DOHH2 (cell line): Measurements from ENCODE around the gene NPPA.

Experiments
- H3F3A ChIP-seq: fragments of 200-600 bp; sonication (generic), shearing (Covaris generic); 2 replicates; pipeline ENCODE4 v1.6.0; 2016; ENCODE audit warnings: antibody characterized with exemption, mild to moderate bottlenecking; ENCODE audit not compliant: control insufficient read depth, insufficient read depth
- H3K27ac ChIP-seq: fragments of 200-600 bp; sonication (generic); 2 replicates; pipeline ENCODE4 v1.5.1; 2014; ENCODE audit warnings: low read depth, mild to moderate bottlenecking, low read length, moderate library complexity
- H3K27me3 ChIP-seq: fragments of 200-600 bp; sonication (generic); 2 replicates; pipeline ENCODE4 v1.6.1; 2014; ENCODE audit warnings: mild to moderate bottlenecking, low read length, mixed read lengths; ENCODE audit not compliant: control insufficient read depth
- H3K36me3 ChIP-seq: fragments of 200-600 bp; sonication (generic); 2 replicates; pipeline ENCODE4 v1.6.1; 2014; ENCODE audit warnings: mild to moderate bottlenecking, low read length, moderate library complexity, mixed read lengths; ENCODE audit not compliant: control insufficient read depth
- H3K4me1 ChIP-seq: fragments of 200-600 bp; sonication (generic); 2 replicates; pipeline ENCODE4 v1.6.1; 2014; ENCODE audit warnings: mild to moderate bottlenecking, low read length, mixed read lengths; ENCODE audit not compliant: control insufficient read depth
- H3K4me2 ChIP-seq: fragments of 200-600 bp; sonication (generic); 2 replicates; pipeline ENCODE4 v1.6.0; 2014; ENCODE audit warnings: mild to moderate bottlenecking, low read length, moderate library complexity
- H3K4me3 ChIP-seq: fragments of 200-600 bp; sonication (generic); 2 replicates; pipeline ENCODE4 v1.5.1; 2014; ENCODE audit warnings: mild to moderate bottlenecking, low read length, mixed read lengths
- H3K79me2 ChIP-seq: fragments of 200-600 bp; sonication (generic); 2 replicates; pipeline ENCODE4 v1.6.1; 2014; ENCODE audit warnings: mild to moderate bottlenecking, low read length, mixed read lengths; ENCODE audit not compliant: control insufficient read depth
- H3K9me2 ChIP-seq: fragments of 200-600 bp; sonication (generic); replicated peaks from 2 replicates; pipeline ENCODE4 v1.6.1; 2014; ENCODE audit warnings: mild to moderate bottlenecking, low read length, mixed read lengths; ENCODE audit not compliant: control insufficient read depth
- H3K9me3 ChIP-seq: fragments of 200-600 bp; sonication (generic); 2 replicates; pipeline ENCODE4 v1.6.1; 2014; ENCODE audit warnings: antibody characterized with exemption, low read length, mixed read lengths; ENCODE audit not compliant: control insufficient read depth, insufficient read depth
- H4K20me1 ChIP-seq: fragments of 200-600 bp; sonication (generic); 2 replicates; pipeline ENCODE4 v1.6.0; 2014; ENCODE audit warnings: low read depth, mild to moderate bottlenecking, antibody characterized with exemption, low read length, moderate library complexity; ENCODE audit not compliant: control insufficient read depth, insufficient read depth
- EZH2phosphoT487 ChIP-seq: fragments of 200-600 bp; sonication (generic); IDR thresholded peaks from 2 replicates; pipeline ENCODE4 v1.6.1; 2017; ENCODE audit warnings: borderline replicate concordance, mild to moderate bottlenecking, antibody characterized with exemption, low read length, moderate library complexity, mixed read lengths
- TF ChIP-seq, protein P1 (sequence below): fragments of 200-600 bp; sonication (generic); IDR thresholded peaks from one replicate; pipeline ENCODE4 v1.5.1; 2014; ENCODE audit warnings: antibody characterized with exemption, mild to moderate bottlenecking, low read depth, low read length; ENCODE audit not compliant: poor library complexity, severe bottlenecking

Gene NPPA

DNA sequence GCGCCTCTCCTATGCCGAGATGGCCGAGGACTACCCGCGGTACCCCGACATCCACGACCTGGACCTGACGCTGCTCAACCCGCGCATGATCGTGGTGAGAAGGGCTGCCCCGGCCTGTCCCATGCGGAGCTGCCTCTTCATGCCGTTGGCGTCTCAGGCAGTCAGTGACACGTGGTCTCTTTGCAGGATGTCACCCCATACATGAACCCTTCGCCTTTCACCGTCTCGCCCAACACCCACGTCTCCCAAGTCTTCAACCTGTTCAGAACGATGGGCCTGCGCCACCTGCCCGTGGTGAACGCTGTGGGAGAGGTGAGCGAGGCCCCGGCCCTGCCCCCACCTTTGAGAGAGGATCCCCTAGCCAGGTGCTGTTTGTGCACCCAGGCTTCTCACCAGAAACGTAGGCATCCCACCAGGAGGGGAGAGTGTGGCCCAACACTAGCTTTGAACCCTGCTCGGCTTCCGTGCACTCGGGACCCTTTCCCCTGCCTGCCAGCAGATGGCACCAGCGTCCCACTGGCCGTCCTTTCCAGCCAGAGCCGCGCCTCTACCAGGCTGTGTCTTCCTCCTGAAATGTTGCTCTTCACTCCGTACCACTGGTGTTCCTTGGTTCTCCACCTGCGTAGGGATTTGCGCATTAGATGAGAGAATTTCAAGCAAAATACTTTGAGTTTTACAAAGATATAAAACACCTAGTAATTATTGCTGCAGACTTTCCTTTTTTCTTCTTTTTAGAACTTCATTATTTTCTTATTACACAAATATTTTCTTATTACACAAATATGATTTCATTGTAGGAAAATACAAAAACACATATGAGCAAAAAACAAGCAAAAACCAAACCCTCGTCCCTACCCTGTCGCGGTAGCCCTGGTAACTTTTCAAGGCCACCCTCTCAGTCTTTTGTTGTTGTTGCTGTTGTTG, 9.0 kb downstream of the NPPA start:
- no peaks in the 10 kb centered on the region for H4K20me1 ChIP-seq
- TF ChIP-seq EZH2phosphoT487 = no peak
- TF ChIP-seq, protein P1, sequence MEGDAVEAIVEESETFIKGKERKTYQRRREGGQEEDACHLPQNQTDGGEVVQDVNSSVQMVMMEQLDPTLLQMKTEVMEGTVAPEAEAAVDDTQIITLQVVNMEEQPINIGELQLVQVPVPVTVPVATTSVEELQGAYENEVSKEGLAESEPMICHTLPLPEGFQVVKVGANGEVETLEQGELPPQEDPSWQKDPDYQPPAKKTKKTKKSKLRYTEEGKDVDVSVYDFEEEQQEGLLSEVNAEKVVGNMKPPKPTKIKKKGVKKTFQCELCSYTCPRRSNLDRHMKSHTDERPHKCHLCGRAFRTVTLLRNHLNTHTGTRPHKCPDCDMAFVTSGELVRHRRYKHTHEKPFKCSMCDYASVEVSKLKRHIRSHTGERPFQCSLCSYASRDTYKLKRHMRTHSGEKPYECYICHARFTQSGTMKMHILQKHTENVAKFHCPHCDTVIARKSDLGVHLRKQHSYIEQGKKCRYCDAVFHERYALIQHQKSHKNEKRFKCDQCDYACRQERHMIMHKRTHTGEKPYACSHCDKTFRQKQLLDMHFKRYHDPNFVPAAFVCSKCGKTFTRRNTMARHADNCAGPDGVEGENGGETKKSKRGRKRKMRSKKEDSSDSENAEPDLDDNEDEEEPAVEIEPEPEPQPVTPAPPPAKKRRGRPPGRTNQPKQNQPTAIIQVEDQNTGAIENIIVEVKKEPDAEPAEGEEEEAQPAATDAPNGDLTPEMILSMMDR = peak; percentile 97
- peaks cover 90% of the 10 kb centered on the region for H3K36me3 ChIP-seq
- H3K9me2 ChIP-seq = no peaks in the 10 kb centered on the region
- no peak overlapping the region for H3K4me2 ChIP-seq
- no peaks in the 10 kb centered on the region for H3K9me3 ChIP-seq
- H3K4me1 ChIP-seq = peaks cover 45% of the 10 kb centered on the region
- H3K4me3 ChIP-seq = no peak overlapping the region
- H3F3A ChIP-seq = peaks cover 11% of the 10 kb centered on the region
- no peaks in the 10 kb centered on the region for H3K27me3 ChIP-seq
- no peaks in the 10 kb centered on the region for H3K79me2 ChIP-seq
- H3K27ac ChIP-seq = no peak overlapping the region

DNA sequence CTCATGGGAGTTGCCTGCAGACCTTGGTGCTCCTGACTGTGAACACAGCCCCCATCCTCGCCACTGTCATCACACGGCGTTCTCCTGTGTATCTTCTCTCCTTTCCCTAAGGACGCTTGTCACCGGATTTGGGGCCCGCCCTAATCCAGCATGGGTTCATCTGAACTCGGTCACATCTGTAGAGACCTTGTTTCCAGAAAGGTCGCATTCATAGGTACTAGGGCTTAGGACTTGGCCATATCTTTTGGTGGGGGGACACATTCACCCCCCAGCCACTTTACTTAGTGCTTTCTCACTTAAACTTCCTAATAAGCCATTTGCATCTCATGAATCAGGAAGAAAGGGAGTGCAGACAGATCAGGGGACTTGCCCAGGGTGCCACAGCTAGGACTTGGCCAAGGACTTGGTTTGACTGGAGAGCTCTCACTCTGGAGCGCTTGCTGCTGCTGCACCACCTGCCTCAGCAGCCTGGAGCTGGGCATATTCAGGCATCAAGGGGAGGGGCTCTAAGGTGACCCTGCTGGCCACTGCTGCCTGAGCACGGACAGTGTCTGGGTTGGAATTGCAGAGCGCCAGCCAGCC, 9.7 kb downstream of the NPPA start:
- H3K9me3 ChIP-seq = no peaks in the 10 kb centered on the region
- H3K27me3 ChIP-seq = no peaks in the 10 kb centered on the region
- no peaks in the 10 kb centered on the region for H3K79me2 ChIP-seq
- TF ChIP-seq EZH2phosphoT487 = no peak
- TF ChIP-seq, protein P1 = no peak
- H3K4me2 ChIP-seq = no peak overlapping the region
- no peaks in the 10 kb centered on the region; the same call in 1 of the 2 replicates for H4K20me1 ChIP-seq
- H3K27ac ChIP-seq = no peak overlapping the region
- no peak overlapping the region for H3K4me3 ChIP-seq
- H3K4me1 ChIP-seq = peaks cover 37% of the 10 kb centered on the region
- peaks cover 94% of the 10 kb centered on the region for H3K36me3 ChIP-seq
- peaks cover 11% of the 10 kb centered on the region for H3F3A ChIP-seq
- no peaks in the 10 kb centered on the region for H3K9me2 ChIP-seq

DNA sequence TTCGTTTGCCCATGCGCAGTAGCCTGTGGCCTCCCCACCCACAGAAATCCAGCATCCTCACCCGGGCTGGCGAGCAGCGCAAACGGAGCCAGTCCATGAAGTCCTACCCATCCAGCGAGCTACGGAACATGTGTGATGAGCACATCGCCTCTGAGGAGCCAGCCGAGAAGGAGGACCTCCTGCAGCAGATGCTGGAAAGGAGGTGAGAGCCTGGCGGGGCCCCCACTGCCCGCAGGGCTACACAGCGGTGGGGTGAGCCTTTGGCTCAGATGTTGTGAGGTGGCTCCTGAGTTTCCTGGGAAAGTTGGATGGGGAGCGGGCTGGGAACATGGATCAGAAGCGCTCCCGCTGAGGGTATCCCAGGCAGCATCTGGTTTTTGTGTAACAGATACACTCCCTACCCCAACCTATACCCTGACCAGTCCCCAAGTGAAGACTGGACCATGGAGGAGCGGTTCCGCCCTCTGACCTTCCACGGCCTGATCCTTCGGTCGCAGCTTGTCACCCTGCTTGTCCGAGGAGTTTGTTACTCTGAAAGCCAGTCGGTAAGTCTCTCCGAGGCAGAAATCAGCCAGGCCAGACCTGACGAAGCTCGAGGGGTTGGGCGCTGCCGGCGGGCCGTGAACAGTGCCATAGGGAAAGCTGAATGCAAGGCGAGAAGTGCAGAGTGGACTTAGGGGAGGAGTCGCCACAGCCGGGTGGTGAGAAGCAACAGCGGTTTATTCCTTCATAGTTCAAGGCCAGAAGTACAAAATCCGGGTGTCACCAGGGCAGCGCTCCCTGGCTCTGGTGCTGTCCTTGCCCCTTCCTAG, 10.4 kb downstream of the NPPA start:
- no peak overlapping the region for H3K4me3 ChIP-seq
- H3K27ac ChIP-seq = no peak overlapping the region
- no peaks in the 10 kb centered on the region for H3K79me2 ChIP-seq
- no peak for TF ChIP-seq EZH2phosphoT487
- TF ChIP-seq, protein P1 = no peak
- H3F3A ChIP-seq = peaks cover 7% of the 10 kb centered on the region
- no peaks in the 10 kb centered on the region; the same call in 1 of the 2 replicates for H4K20me1 ChIP-seq
- H3K4me1 ChIP-seq = peaks cover 30% of the 10 kb centered on the region
- no peak overlapping the region for H3K4me2 ChIP-seq
- no peaks in the 10 kb centered on the region for H3K9me3 ChIP-seq
- no peaks in the 10 kb centered on the region for H3K9me2 ChIP-seq
- no peaks in the 10 kb centered on the region for H3K27me3 ChIP-seq
- H3K36me3 ChIP-seq = peaks cover 97% of the 10 kb centered on the region
